ENCODE measurements around the gene ABCA8. TPM values are rescaled to one million over a fixed set of nuclear protein-coding genes. Genes with fewer than 3 reads are reported as not detected.
"Not testable (repeated sequence)": the region's sequence is repeated elsewhere in the genome, so short reads cannot be mapped to it uniquely, and the experiment has no call there.

ABCA8 gene
- total RNA-seq, 2 experiments from 2014 or later = not detected

- DNase-seq (no peak), ATAC-seq (no peak)
- H3K36me3 Mint-ChIP-seq (ENCODE audit: low read depth) = no peaks in the 10 kb centered on the region
- H3K4me3 Mint-ChIP-seq = no peak overlapping the region
- H3K9me3 Mint-ChIP-seq (ENCODE audit: insufficient read depth) = no peaks in the 10 kb centered on the region
- H3K27me3 Mint-ChIP-seq (ENCODE audit: low read depth) = no peaks in the 10 kb centered on the region
- H3K27ac Mint-ChIP-seq = no peak overlapping the region
- no peaks in the 10 kb centered on the region for H3K4me1 Mint-ChIP-seq (ENCODE audit: low read depth)
- POLR2A ChIA-PET = no interaction called here
- CTCF ChIA-PET = no interaction called here
These were observed 124.9 kb downstream of the ABCA8 start for GRCh38 chr17:68830313-68830712.

- DNase-seq = no peak
- ChIA-PET POLR2A (no interaction called here), CTCF (no interaction called here)
- ATAC-seq = no peak
- H3K4me3 Mint-ChIP-seq = no peak overlapping the region
- no peaks in the 10 kb centered on the region for H3K27me3 Mint-ChIP-seq (ENCODE audit: low read depth)
- no peak overlapping the region for H3K27ac Mint-ChIP-seq
- H3K4me1 Mint-ChIP-seq (ENCODE audit: low read depth) = no peaks in the 10 kb centered on the region
- H3K36me3 Mint-ChIP-seq (ENCODE audit: low read depth) = no peaks in the 10 kb centered on the region
- no peaks in the 10 kb centered on the region for H3K9me3 Mint-ChIP-seq (ENCODE audit: insufficient read depth)
These were observed 126.0 kb downstream of the ABCA8 start for GRCh38 chr17:68829211-68829610.

DNA sequence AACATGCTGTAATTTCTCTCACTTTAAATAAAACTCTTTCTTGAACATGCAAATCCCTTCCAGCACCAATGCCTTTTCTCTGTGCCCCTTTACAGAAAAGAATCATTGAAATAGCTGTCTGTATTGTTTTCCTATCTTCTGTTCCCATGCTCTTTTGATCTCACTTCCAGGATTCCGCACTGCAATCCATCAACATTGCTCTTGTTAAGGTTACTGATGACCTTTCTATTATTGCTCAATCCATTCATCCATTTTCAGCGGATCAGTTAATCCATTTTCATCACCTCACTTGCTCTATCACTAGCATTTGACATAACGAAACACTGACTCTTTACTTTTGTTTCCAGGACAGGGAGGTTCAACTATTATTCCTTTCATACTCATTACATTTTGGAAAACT, 130.5 kb downstream of the ABCA8 start:
- H3K27me3 Mint-ChIP-seq (ENCODE audit: low read depth) = no peaks in the 10 kb centered on the region
- H3K36me3 Mint-ChIP-seq (ENCODE audit: low read depth) = no peaks in the 10 kb centered on the region
- H3K4me3 Mint-ChIP-seq = no peak overlapping the region
- H3K4me1 Mint-ChIP-seq (ENCODE audit: low read depth) = no peaks in the 10 kb centered on the region
- no peak overlapping the region for H3K27ac Mint-ChIP-seq
- H3K9me3 Mint-ChIP-seq (ENCODE audit: insufficient read depth) = no peaks in the 10 kb centered on the region
- ChIA-PET POLR2A (no interaction called here), CTCF (no interaction called here)
- ATAC-seq = no peak
- DNase-seq = no peak

DNA sequence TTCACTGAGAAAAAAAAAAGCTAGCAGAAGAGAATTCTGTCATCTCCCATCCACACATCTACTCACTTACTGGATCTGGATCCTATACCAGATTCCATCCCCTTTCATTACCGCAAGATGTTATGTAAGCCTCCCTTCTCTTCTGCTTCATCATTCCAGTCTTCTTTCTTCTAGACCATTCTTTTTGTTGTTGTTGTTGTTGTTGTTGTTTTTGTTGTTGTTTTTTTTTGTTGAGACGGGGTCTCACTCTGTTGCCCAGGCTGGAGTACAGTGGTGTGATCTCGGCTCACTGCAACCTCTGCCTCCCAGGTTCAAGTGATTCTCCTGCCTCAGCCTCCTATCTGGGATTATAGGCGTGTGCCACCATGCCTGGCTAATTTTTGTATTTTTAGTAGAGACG, 131.0 kb downstream of the ABCA8 start:
- H3K9me3 Mint-ChIP-seq (ENCODE audit: insufficient read depth); H3K27ac Mint-ChIP-seq; POLR2A ChIA-PET; H3K4me1 Mint-ChIP-seq (ENCODE audit: low read depth); H3K36me3 Mint-ChIP-seq (ENCODE audit: low read depth); H3K4me3 Mint-ChIP-seq; H3K27me3 Mint-ChIP-seq (ENCODE audit: low read depth); ATAC-seq; DNase-seq; CTCF ChIA-PET: not testable (repeated sequence)

DNA sequence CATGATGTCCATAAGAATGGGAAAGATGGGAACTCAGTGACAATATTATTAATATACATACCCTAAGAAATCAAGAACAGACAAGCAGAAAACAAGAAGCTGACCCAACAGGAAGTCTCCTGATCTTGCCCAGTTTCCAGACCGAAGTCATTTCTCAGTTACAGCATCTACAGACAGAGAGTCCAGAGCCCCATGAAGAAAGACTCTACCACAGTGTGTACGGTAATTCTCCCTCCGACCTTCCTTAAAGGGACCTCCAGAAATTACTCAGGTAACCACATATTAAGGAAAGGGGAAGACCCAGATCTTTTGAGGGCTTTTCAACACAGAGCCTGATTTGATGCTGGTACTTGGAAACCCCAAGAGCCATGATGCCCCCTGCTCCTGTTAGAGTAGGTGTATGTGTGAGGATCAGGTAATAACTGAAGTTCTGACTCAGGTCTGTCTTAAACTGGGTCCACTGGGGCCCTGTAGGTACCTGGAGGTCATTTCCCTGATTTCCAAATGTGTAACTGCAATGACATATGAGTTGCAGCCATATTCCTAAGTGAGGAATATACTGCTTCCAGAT, 132.4 kb downstream of the ABCA8 start:
- ATAC-seq = no peak

DNA sequence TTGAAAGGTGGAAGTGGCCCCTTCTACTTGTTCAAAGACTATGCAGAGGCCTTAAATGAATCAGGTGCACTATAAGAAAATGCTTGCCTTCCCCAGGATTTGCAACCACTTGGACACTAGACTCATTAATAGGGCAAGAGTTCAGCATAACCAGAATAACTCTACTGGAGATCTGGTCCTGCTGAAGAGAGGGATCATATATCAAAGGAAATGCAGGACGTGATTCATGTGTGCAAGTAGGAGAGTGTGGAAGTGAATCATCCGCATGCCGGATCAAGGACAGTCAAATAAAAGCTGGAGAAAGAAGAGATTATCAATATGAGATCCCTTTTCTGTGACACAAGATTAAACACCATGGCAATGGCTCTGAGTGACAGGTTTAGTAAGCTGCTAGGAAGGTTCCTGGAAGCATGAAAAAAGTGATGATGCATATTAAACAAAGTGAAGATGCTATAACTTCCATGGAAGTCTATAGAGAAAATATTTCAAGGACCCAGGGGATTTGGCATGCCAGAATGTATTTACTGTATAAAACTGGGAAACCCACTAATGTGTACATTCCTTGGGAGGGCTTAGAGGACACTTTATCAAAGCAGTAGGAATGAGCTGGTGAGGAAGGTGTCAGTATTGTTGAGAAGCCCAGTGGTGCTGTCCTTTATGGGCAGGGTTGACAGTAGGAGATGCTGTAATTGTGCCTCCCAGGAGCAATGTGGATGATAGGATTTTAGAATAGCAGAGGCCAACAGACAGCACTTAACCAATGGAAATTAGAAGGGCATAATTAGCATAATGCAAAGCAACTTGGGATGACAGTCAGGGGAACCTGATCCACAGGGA, 133.1 kb downstream of the ABCA8 start:
- ChIA-PET POLR2A (no interaction called here), CTCF (no interaction called here)
- DNase-seq (no peak), ATAC-seq (no peak)
- H3K27ac Mint-ChIP-seq = no peak overlapping the region
- H3K9me3 Mint-ChIP-seq (ENCODE audit: insufficient read depth) = no peaks in the 10 kb centered on the region
- no peaks in the 10 kb centered on the region for H3K36me3 Mint-ChIP-seq (ENCODE audit: low read depth)
- no peaks in the 10 kb centered on the region for H3K4me1 Mint-ChIP-seq (ENCODE audit: low read depth)
- no peaks in the 10 kb centered on the region for H3K27me3 Mint-ChIP-seq (ENCODE audit: low read depth)
- no peak overlapping the region for H3K4me3 Mint-ChIP-seq

More for the DNA sequence above, 132.4 kb downstream of the ABCA8 start:
- no peaks in the 10 kb centered on the region for H3K27me3 Mint-ChIP-seq (ENCODE audit: low read depth)
- H3K4me3 Mint-ChIP-seq = no peak overlapping the region
- DNase-seq = no peak
- H3K27ac Mint-ChIP-seq = no peak overlapping the region
- H3K36me3 Mint-ChIP-seq (ENCODE audit: low read depth) = no peaks in the 10 kb centered on the region
- ChIA-PET POLR2A (no interaction called here), CTCF (no interaction called here)
- H3K4me1 Mint-ChIP-seq (ENCODE audit: low read depth) = no peaks in the 10 kb centered on the region
- no peaks in the 10 kb centered on the region for H3K9me3 Mint-ChIP-seq (ENCODE audit: insufficient read depth)

DNA sequence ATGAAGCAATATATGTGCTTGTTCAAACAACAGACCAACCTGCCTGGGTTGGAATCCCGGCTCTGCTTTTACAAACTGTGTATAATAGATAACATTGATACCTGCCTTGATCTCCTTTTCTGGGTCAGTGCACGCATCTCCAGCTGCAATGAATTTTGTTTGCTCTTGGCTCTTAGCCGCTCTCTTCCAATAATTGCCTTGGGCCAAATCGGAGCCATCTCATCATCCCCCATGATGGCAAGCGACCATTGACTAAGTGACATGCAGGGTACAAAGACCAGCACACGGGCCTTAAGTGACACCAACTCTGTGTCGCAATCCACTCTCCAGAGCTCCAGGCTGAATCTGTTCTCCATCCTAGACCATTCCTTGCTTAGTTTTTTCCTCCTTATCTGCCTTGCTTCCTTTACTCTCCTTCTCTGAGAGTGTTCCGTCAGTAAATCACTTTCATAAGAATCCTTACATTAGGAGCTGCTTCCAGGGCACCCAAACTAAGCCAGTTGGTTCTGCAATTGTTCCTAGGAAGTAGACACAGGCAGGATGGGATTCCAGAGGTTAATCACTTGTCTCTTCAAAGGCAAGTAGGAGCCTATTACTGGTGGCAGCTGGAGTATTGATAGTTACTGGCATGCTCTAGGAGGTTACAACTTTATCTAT, 134.2 kb downstream of the ABCA8 start:
- DNase-seq = no peak
- Mint-ChIP-seq H3K4me3 (no peak overlapping the region), H3K27ac (no peak overlapping the region), H3K27me3 (ENCODE audit: low read depth) (no peaks in the 10 kb centered on the region), H3K9me3 (ENCODE audit: insufficient read depth) (no peaks in the 10 kb centered on the region), H3K4me1 (ENCODE audit: low read depth) (no peaks in the 10 kb centered on the region), H3K36me3 (ENCODE audit: low read depth) (no peaks in the 10 kb centered on the region)
- POLR2A ChIA-PET = no interaction called here
- ATAC-seq = no peak
- CTCF ChIA-PET = no interaction called here

GRCh38 chr17:68820476-68820824, 134.7 kb downstream of the ABCA8 start:
- no peaks in the 10 kb centered on the region for H3K27me3 Mint-ChIP-seq (ENCODE audit: low read depth)
- ChIA-PET POLR2A (no interaction called here), CTCF (no interaction called here)
- no peaks in the 10 kb centered on the region for H3K36me3 Mint-ChIP-seq (ENCODE audit: low read depth)
- no peaks in the 10 kb centered on the region for H3K9me3 Mint-ChIP-seq (ENCODE audit: insufficient read depth)
- H3K4me3 Mint-ChIP-seq = no peak overlapping the region
- no peaks in the 10 kb centered on the region for H3K4me1 Mint-ChIP-seq (ENCODE audit: low read depth)
- no peak for DNase-seq
- no peak overlapping the region for H3K27ac Mint-ChIP-seq
- ATAC-seq = no peak

- no peaks in the 10 kb centered on the region for H3K27me3 Mint-ChIP-seq (ENCODE audit: low read depth)
- H3K4me3 Mint-ChIP-seq = no peak overlapping the region
- no peak overlapping the region for H3K27ac Mint-ChIP-seq
- no peak for ATAC-seq
- no peak for DNase-seq
- no peaks in the 10 kb centered on the region for H3K9me3 Mint-ChIP-seq (ENCODE audit: insufficient read depth)
- H3K4me1 Mint-ChIP-seq (ENCODE audit: low read depth) = no peaks in the 10 kb centered on the region
- ChIA-PET CTCF (no interaction called here), POLR2A (no interaction called here)
- no peaks in the 10 kb centered on the region for H3K36me3 Mint-ChIP-seq (ENCODE audit: low read depth)
These were observed 135.7 kb downstream of the ABCA8 start for GRCh38 chr17:68819465-68819864.

Other genes with a start within 250 kb of the ABCA8 start
- not detected for gene ABCA9, start 105.5 kb upstream of the ABCA8 start, total RNA-seq
- under 1 TPM; 0.08 TPM for gene ABCA6, start 186.5 kb upstream of the ABCA8 start, total RNA-seq